GM12878 (cell line): ENCODE results near the gene SLC1A2. TPM values are rescaled to one million over a fixed set of nuclear protein-coding genes. Genes with fewer than 3 reads are reported as not detected.

Source experiments
- ATAC-seq: fragments of 200-7000 bp; cut with Tn5 transposase; 3 replicates; pipeline ENCODE4 v1.9.1; 2020; ENCODE audit warnings: mild to moderate bottlenecking, moderate library complexity
- BruUV-seq: library from RNA; stranded (reverse); fragments of 400-500 nt; replicated peaks from 2 replicates; lab custom pipeline; 2021; lab: Mats Ljungman, UMichigan
- CTCF ChIA-PET: fragments of 300-600 bp; sonication (Branson Sonifier 250); formaldehyde crosslinking; extraction: SDS; loops from one replicate; lab custom pipeline; 2021; ENCODE audit warnings: inconsistent platforms; lab: Yijun Ruan, JAX
- POLR2A ChIA-PET: fragments of 350-600 bp; formaldehyde crosslinking; extraction: SDS; loops from one replicate; lab custom pipeline; 2021; ENCODE audit warnings: inconsistent platforms; lab: Charles Lee
- RAD21 ChIA-PET: fragments of 300-600 bp; sonication (Branson Sonifier 250); formaldehyde crosslinking; loops from one replicate; lab custom pipeline; 2023; ENCODE audit warnings: antibody characterized with exemption; ENCODE audit not compliant: unreplicated experiment; lab: Charles Lee
- SMC1A ChIA-PET: fragments of 300-600 bp; sonication (Branson Sonifier 250); formaldehyde crosslinking; loops from one replicate; lab custom pipeline; 2023; ENCODE audit not compliant: unreplicated experiment, uncharacterized antibody; lab: Charles Lee
- DNase-seq: peaks from one replicate; pipeline ENCODE4 v3.0.0-alpha.2; 2011; ENCODE audit warnings: low read depth, low spot score
- FAIRE-seq: peaks from 3 replicates; lab custom pipeline; 2011; peaks lifted over from hg19 to GRCh38; lab: Jason Lieb, UNC
- H2AFZ ChIP-seq: 2 replicates; pipeline ENCODE4 v1.6.0; 2011; ENCODE audit warnings: low read depth, low read length, control low read depth; ENCODE audit not compliant: control insufficient read depth
- H3K27ac ChIP-seq: 2 replicates; pipeline ENCODE4 v1.5.1; 2011; ENCODE audit warnings: control low read depth; ENCODE audit not compliant: control insufficient read depth, insufficient read depth
- H3K27me3 ChIP-seq, 2 experiments: replicated peaks in 1 of 2; 2 replicates each; pipeline versions ENCODE4 v1.6.0 to v1.6.1; 2011; ENCODE audit warnings: low read length in 1 of 2; ENCODE audit not compliant: control insufficient read depth in 2 of 2, insufficient read depth in 2 of 2
- H3K36me3 ChIP-seq, 2 experiments: 2 replicates each; pipeline ENCODE4 v1.5.1; 2011; ENCODE audit warnings: low read length in 1 of 2; ENCODE audit not compliant: control insufficient read depth in 2 of 2, insufficient read depth in 2 of 2
- H3K4me1 ChIP-seq: 2 replicates; pipeline ENCODE4 v1.6.1; 2011; ENCODE audit warnings: mild to moderate bottlenecking, low read length, moderate library complexity, mixed read lengths; ENCODE audit not compliant: control insufficient read depth, insufficient read depth
- H3K4me2 ChIP-seq: 2 replicates; pipeline ENCODE4 v1.6.0; 2011; ENCODE audit warnings: control low read depth; ENCODE audit not compliant: control insufficient read depth, insufficient read depth
- H3K4me3 ChIP-seq: fragments of 200-600 bp; sonication (generic); 2 replicates; pipeline ENCODE4 v1.5.1; 2016
- H3K79me2 ChIP-seq: 2 replicates; pipeline ENCODE4 v1.6.0; 2011; ENCODE audit warnings: low read length; ENCODE audit not compliant: control insufficient read depth, insufficient read depth
- H3K9ac ChIP-seq: 2 replicates; pipeline ENCODE4 v1.8.0; 2011; ENCODE audit warnings: low read length, control low read depth, mixed read lengths; ENCODE audit not compliant: control insufficient read depth, insufficient read depth
- H3K9me3 ChIP-seq: replicated peaks from 3 replicates; pipeline ENCODE4 v1.5.1; 2011; ENCODE audit warnings: mild to moderate bottlenecking, low read length; ENCODE audit not compliant: control insufficient read depth, insufficient read depth
- H4K20me1 ChIP-seq: 2 replicates; pipeline ENCODE4 v1.6.0; 2011; ENCODE audit not compliant: control insufficient read depth, insufficient read depth
- BCL11A ChIP-seq: IDR thresholded peaks from 2 replicates; pipeline ENCODE4 v1.6.1; 2011; ENCODE audit warnings: low read depth, low read length
- MTA2 ChIP-seq: fragments of 450-650 bp; IDR thresholded peaks from 2 replicates; pipeline ENCODE4 v1.6.1; 2016; ENCODE audit warnings: low read depth, mild to moderate bottlenecking, moderate library complexity
- PAX5 ChIP-seq: IDR thresholded peaks from 2 replicates; pipeline ENCODE4 v1.6.1; 2011; ENCODE audit warnings: low read depth, low read length, borderline replicate concordance
- WGBS: methylation state at CpG from one replicate; pipeline ENCODE4 v1.1.6; 2016; ENCODE audit warnings: low lambda C conversion rate; ENCODE audit not compliant: insufficient replicate concordance, insufficient coverage; ENCODE audit errors: missing lambda C conversion rate; 5-methylcytosine and 5-hydroxymethylcytosine counted together
- in situ Hi-C: fragments of 300-500 bp; cut with MboI; formaldehyde crosslinking; loops from 9 replicates; pipeline ENCODE4 v1.14.3; 2018; ENCODE audit warnings: mixed read lengths
- intact Hi-C: fragments of 100-400 bp; cut with micrococcal nuclease; formaldehyde crosslinking; loops from one replicate; pipeline ENCODE4 v1.14.2; 2022; ENCODE audit not compliant: unreplicated experiment
- polyA plus RNA-seq, 11 experiments: library from polyadenylated mRNA; depleted of rRNA in 4 of 11; unstranded in 6 of 11; stranded (reverse) in 5 of 11; fragments of >200 nt; fragmentation: Nextera tagmentation in 4 of 11; fragmentation: Illumina TruSeq in 1 of 11; extraction: Ambion mirVana in 4 of 11; extraction: Trizol in 1 of 11; gene quantifications; 1 replicate in 1 of 11; 2 replicates in 10 of 11; pipeline versions ENCODE4 v1.2.1 to v1.2.3, GENCODE V29; 2011 to 2016; ENCODE audit warnings: inconsistent platforms in 2 of 11, missing spikeins in 2 of 11, low read depth in 1 of 11
- total RNA-seq, 4 experiments: library from RNA; depleted of rRNA in 3 of 4; stranded (reverse); fragments of >200 nt in 3 of 4; fragmentation: Illumina TruSeq in 1 of 4; extraction: Trizol in 1 of 4; gene quantifications; 2 replicates each; pipeline versions ENCODE4 v1.2.1 to v1.2.3, GENCODE V29; 2013 to 2021
- TF ChIP-seq, protein P1 (sequence below): fragments of 450-650 bp; IDR thresholded peaks from 2 replicates; pipeline ENCODE4 v1.6.1; 2016; ENCODE audit warnings: mild to moderate bottlenecking
- TF ChIP-seq, protein P2 (sequence below): fragments of 450-650 bp; IDR thresholded peaks from 2 replicates; pipeline ENCODE4 v1.6.1; 2017; ENCODE audit warnings: low read depth, mild to moderate bottlenecking, moderate library complexity

Gene SLC1A2
- total and polyA plus RNA-seq, 10 of the 15 experiments (the other 5 are each of a cell fraction or from before 2014, with no cell fraction given): 0.01 to 0.84 (median 0.22) TPM; not detected in 1

DNA sequence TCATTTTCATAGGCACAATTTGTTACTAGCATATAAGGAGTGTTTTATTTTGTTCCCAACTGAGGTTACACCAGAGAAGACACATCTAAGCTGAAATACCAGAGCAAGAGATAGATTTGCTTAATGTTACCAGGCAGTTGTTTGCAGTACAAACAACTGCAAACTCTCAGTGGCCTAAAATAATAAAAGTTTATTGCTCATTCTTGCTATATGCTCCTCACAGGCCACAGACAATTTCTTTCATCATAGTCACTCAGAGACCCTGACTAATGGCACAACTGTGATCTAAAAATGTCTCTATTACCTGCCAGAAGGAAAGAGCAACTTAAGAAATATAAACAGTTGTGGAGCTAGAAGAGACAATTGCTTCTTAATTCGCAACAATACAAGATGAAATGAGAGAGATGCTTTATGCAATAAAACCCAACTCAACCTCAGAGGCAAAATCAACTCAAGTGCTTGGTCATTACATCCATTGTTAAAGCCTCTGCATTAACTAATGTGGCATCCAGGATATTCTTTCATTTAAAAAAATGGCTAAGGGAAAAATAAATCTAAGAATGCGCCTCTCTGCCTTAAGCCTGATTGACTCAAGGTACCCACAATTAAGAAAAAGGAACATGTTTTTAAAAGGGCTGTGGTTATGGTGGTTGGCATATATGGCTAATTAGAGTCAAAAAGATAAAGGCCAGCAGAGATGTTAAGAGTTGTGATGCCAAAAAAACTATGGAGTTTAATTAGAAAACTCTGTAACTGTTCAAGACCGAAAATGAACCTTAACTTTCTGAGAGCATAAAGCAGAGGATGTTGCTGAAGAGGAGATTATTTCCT lies 176.7 kb downstream of the SLC1A2 start:
- no peaks in the 10 kb centered on the region for H3K79me2 ChIP-seq
- CTCF ChIA-PET: interaction anchor here (1.0 to 11.7 kb wide), 9 partner anchors 13 to 316 kb away, joined by 3 to 98 read pairs (median 4); no protein-coding TSS in a partner anchor
- no peak overlapping the region for H3K9ac ChIP-seq
- H3K4me1 ChIP-seq: peaks cover 19% of the 10 kb centered on the region
- BruUV-seq: no TSS peak
- RAD21 ChIA-PET: interaction anchor here (1.0 to 2.5 kb wide), 7 partner anchors 15 to 314 kb away, joined by 3 to 10 read pairs (median 3); no protein-coding TSS in a partner anchor
- intact Hi-C loops: no loop called here
- no peak overlapping the region for H3K4me3 ChIP-seq
- SMC1A ChIA-PET: interaction anchor here (0.8 to 3.2 kb wide), 20 partner anchors 8 to 245 kb away, joined by 3 to 15 read pairs (median 3); no protein-coding TSS in a partner anchor
- TF ChIP-seq, protein P1, sequence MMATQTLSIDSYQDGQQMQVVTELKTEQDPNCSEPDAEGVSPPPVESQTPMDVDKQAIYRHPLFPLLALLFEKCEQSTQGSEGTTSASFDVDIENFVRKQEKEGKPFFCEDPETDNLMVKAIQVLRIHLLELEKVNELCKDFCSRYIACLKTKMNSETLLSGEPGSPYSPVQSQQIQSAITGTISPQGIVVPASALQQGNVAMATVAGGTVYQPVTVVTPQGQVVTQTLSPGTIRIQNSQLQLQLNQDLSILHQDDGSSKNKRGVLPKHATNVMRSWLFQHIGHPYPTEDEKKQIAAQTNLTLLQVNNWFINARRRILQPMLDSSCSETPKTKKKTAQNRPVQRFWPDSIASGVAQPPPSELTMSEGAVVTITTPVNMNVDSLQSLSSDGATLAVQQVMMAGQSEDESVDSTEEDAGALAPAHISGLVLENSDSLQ: peak; percentile 57; the same call in 1 of the 2 replicates
- TF ChIP-seq PAX5 (no peak), BCL11A (peak; percentile 9; the same call in 1 of the 2 replicates), MTA2 (peak; percentile 89)
- TF ChIP-seq, protein P2, sequence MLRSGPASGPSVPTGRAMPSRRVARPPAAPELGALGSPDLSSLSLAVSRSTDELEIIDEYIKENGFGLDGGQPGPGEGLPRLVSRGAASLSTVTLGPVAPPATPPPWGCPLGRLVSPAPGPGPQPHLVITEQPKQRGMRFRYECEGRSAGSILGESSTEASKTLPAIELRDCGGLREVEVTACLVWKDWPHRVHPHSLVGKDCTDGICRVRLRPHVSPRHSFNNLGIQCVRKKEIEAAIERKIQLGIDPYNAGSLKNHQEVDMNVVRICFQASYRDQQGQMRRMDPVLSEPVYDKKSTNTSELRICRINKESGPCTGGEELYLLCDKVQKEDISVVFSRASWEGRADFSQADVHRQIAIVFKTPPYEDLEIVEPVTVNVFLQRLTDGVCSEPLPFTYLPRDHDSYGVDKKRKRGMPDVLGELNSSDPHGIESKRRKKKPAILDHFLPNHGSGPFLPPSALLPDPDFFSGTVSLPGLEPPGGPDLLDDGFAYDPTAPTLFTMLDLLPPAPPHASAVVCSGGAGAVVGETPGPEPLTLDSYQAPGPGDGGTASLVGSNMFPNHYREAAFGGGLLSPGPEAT: no peak
- no peak overlapping the region for H2AFZ ChIP-seq
- H4K20me1 ChIP-seq: no peaks in the 10 kb centered on the region
- H3K27ac ChIP-seq: no peak overlapping the region
- DNase-seq: no peak
- WGBS: 50% methylated on average over 3 of the region's 3 CpGs
- POLR2A ChIA-PET: no interaction called here
- in situ Hi-C loops: no loop called here
- no peak overlapping the region for H3K4me2 ChIP-seq
- no peak; the same call in 2 of the 3 replicates for ATAC-seq
- no peaks in the 10 kb centered on the region for H3K36me3 ChIP-seq
- no peaks in the 10 kb centered on the region for H3K27me3 ChIP-seq
- no peaks in the 10 kb centered on the region for H3K9me3 ChIP-seq
- FAIRE-seq: no peak
